HepG2 (cell line): ENCODE results near the gene NTN3. TPM values are rescaled to one million over a fixed set of nuclear protein-coding genes. Genes with fewer than 3 reads are reported as not detected.

Source experiments
- CHD2 ChIP-seq: IDR thresholded peaks from 2 replicates; pipeline ENCODE4 v1.6.1; 2011; ENCODE audit warnings: low read depth, low read length, improper control_type of control experiment
- NFE2 ChIP-seq: sonication (generic); formaldehyde crosslinking; IDR thresholded peaks from 2 replicates; pipeline ENCODE4 v1.4.0; 2020; ENCODE audit warnings: missing genetic modification reagents
- NFIB ChIP-seq: sonication (generic); formaldehyde crosslinking; IDR thresholded peaks from 2 replicates; pipeline ENCODE4 v1.9.0; 2021; ENCODE audit warnings: missing genetic modification reagents, mild to moderate bottlenecking, borderline replicate concordance
- NR2F6 ChIP-seq, 2 experiments: IDR thresholded peaks; 2 replicates each; pipeline ENCODE4 v1.6.1; 2016; ENCODE audit warnings: antibody characterized with exemption in 1 of 2, mild to moderate bottlenecking in 1 of 2
- RBAK ChIP-seq: sonication (generic); formaldehyde crosslinking; IDR thresholded peaks from 2 replicates; pipeline ENCODE4 v1.5.1; 2020; ENCODE audit warnings: mild to moderate bottlenecking, missing genetic modification reagents
- SP4 ChIP-seq: sonication (generic); formaldehyde crosslinking; IDR thresholded peaks from 2 replicates; pipeline ENCODE4 v1.8.1; 2023; ENCODE audit warnings: mild to moderate bottlenecking, missing genetic modification reagents
- USF2 ChIP-seq, 2 experiments: sonication (generic) in 1 of 2; formaldehyde crosslinking in 1 of 2; IDR thresholded peaks; 2 replicates each; pipeline versions ENCODE4 v1.5.1 to v1.6.1; 2011 to 2020; ENCODE audit warnings: borderline replicate concordance in 1 of 2, low read depth in 1 of 2, low read length in 1 of 2, mild to moderate bottlenecking in 1 of 2, missing genetic modification reagents in 1 of 2, moderate library complexity in 1 of 2
- ZFP1 ChIP-seq: IDR thresholded peaks from 2 replicates; pipeline ENCODE4 v1.6.1; 2016
- ZNF780A ChIP-seq: sonication (generic); formaldehyde crosslinking; IDR thresholded peaks from 2 replicates; pipeline ENCODE4 v1.8.0; 2022; ENCODE audit warnings: mild to moderate bottlenecking, missing genetic modification reagents, moderate library complexity
- polyA plus RNA-seq, 8 experiments: library from polyadenylated mRNA; depleted of rRNA in 3 of 8; stranded (reverse) in 7 of 8; unstranded in 1 of 8; fragments of >200 nt; fragmentation: Illumina TruSeq in 4 of 8; extraction: Trizol in 4 of 8; gene quantifications; 2 replicates each; pipeline versions ENCODE4 v1.2.1 to v1.2.3, GENCODE V29; 2011 to 2016; ENCODE audit warnings: low read depth in 4 of 8, missing spikeins in 1 of 8, mixed read lengths in 1 of 8; ENCODE audit not compliant: insufficient read depth in 1 of 8
- total RNA-seq, 5 experiments: library from RNA; depleted of rRNA; stranded (reverse); fragments of >200 nt; fragmentation: Illumina TruSeq; extraction: Trizol; gene quantifications; 2 replicates each; pipeline ENCODE4 v1.2.3, GENCODE V29; 2016; ENCODE audit warnings: low read depth in 1 of 5
- TF ChIP-seq, protein P1 (sequence below): sonication (generic); formaldehyde crosslinking; IDR thresholded peaks from 2 replicates; pipeline ENCODE4 v1.5.0; 2020; ENCODE audit warnings: mild to moderate bottlenecking, missing genetic modification reagents, moderate library complexity
- TF ChIP-seq, protein P2 (sequence below): sonication (generic); formaldehyde crosslinking; IDR thresholded peaks from 2 replicates; pipeline ENCODE4 v1.8.0; 2022; ENCODE audit warnings: missing genetic modification reagents, mild to moderate bottlenecking, borderline replicate concordance
- TF ChIP-seq, protein P3 (sequence below): sonication (generic); formaldehyde crosslinking; IDR thresholded peaks from 2 replicates; pipeline ENCODE4 v1.8.1; 2023; ENCODE audit warnings: mild to moderate bottlenecking, moderate library complexity, missing genetic modification reagents
- TF ChIP-seq, protein P4 (sequence below): sonication (generic); formaldehyde crosslinking; conservative IDR thresholded peaks from 2 replicates; pipeline ENCODE4 v1.4.0; 2020; ENCODE audit warnings: missing genetic modification reagents

Gene NTN3
- total and polyA plus RNA-seq, 2 of the 13 experiments (the other 11 are each of a cell fraction or from before 2014, with no cell fraction given) = 0.09 to 0.20 TPM

DNA sequence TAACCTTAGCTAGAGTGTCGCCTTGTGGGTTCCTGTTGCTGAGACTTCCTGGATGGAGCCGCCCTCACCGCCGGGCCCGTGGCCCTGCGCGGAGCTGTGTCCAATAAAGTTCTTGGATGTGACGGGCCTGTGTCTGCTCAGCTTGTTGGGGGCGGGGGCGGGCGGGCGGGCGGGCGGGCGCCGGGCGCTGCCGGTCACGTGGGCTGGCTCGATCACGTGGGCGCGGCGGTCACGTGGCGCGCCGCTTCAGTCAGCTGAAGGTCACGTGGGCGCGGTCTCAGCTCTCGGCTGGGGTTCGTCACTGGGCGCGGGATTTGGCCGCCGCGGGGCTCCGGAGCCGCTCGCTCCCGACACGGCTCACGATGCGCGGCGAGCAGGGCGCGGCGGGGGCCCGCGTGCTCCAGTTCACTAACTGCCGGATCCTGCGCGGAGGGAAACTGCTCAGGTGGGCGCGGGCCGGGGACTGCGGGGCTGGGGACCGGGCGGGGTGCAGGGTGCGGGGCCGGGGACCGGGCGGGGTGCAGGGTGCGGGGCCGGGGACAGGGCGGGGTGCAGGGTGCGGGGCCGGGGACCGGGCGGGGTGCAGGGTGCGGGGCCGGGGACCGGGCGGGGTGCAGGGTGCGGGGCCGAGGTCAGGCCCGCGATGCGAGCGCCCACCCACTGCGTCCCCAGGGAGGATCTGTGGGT is 49.1 kb downstream of the NTN3 start, which contains the start of gene AMDHD2 (continued):
- no peak for TF ChIP-seq ZNF780A
- no peak for TF ChIP-seq SP4 (CRISPR knock-in tag)
- TF ChIP-seq RBAK (CRISPR knock-in tag) = no peak
- no peak for TF ChIP-seq NFE2 (CRISPR knock-in tag)
- TF ChIP-seq, protein P1, sequence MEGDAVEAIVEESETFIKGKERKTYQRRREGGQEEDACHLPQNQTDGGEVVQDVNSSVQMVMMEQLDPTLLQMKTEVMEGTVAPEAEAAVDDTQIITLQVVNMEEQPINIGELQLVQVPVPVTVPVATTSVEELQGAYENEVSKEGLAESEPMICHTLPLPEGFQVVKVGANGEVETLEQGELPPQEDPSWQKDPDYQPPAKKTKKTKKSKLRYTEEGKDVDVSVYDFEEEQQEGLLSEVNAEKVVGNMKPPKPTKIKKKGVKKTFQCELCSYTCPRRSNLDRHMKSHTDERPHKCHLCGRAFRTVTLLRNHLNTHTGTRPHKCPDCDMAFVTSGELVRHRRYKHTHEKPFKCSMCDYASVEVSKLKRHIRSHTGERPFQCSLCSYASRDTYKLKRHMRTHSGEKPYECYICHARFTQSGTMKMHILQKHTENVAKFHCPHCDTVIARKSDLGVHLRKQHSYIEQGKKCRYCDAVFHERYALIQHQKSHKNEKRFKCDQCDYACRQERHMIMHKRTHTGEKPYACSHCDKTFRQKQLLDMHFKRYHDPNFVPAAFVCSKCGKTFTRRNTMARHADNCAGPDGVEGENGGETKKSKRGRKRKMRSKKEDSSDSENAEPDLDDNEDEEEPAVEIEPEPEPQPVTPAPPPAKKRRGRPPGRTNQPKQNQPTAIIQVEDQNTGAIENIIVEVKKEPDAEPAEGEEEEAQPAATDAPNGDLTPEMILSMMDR = no peak
- TF ChIP-seq, protein P2, sequence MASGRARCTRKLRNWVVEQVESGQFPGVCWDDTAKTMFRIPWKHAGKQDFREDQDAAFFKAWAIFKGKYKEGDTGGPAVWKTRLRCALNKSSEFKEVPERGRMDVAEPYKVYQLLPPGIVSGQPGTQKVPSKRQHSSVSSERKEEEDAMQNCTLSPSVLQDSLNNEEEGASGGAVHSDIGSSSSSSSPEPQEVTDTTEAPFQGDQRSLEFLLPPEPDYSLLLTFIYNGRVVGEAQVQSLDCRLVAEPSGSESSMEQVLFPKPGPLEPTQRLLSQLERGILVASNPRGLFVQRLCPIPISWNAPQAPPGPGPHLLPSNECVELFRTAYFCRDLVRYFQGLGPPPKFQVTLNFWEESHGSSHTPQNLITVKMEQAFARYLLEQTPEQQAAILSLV (CRISPR knock-in tag) = peak; percentile 59; the same call in 1 of the 2 replicates
- peak; percentile 82 for TF ChIP-seq CHD2
- TF ChIP-seq, protein P3, sequence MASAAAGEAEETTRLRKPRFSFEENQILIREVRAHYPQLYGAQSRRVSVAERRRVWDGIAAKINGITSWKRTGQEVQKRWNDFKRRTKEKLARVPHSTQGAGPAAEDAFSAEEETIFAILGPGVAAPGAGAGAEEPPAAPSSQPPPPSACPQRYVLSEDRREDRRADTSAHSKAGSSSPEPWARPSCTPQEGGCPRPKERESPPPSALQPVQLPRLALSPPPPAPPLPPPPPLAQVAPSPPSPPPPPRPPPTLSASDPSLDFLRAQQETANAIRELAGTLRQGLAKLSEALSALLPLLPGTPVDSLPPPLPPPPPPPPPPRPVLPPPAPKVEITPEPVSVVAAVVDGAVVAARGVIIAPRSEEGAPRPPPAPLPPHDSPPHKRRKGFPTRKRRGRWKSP = no peak
- no peak for TF ChIP-seq NR2F6 (IDR thresholded peaks at IDR 0.05)
- TF ChIP-seq NR2F6 (CRISPR knock-in tag; IDR thresholded peaks at IDR 0.05) = no peak
- TF ChIP-seq USF2 (IDR thresholded peaks at IDR 0.05; ENCODE audit: low read depth, low read length) = peak; percentile 98
- peak; percentile 81; the same call in 1 of the 2 replicates for TF ChIP-seq USF2 (CRISPR knock-in tag; IDR thresholded peaks at IDR 0.05; ENCODE audit: borderline replicate concordance)
- TF ChIP-seq, protein P4, sequence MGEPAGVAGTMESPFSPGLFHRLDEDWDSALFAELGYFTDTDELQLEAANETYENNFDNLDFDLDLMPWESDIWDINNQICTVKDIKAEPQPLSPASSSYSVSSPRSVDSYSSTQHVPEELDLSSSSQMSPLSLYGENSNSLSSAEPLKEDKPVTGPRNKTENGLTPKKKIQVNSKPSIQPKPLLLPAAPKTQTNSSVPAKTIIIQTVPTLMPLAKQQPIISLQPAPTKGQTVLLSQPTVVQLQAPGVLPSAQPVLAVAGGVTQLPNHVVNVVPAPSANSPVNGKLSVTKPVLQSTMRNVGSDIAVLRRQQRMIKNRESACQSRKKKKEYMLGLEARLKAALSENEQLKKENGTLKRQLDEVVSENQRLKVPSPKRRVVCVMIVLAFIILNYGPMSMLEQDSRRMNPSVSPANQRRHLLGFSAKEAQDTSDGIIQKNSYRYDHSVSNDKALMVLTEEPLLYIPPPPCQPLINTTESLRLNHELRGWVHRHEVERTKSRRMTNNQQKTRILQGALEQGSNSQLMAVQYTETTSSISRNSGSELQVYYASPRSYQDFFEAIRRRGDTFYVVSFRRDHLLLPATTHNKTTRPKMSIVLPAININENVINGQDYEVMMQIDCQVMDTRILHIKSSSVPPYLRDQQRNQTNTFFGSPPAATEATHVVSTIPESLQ (CRISPR knock-in tag) = no peak
- TF ChIP-seq ZFP1 (CRISPR knock-in tag) = no peak
- TF ChIP-seq NFIB (CRISPR knock-in tag) = no peak
